ENCODE data around the gene TNRC6A. TPM values are rescaled to one million over a fixed set of nuclear protein-coding genes. Genes with fewer than 3 reads are reported as not detected.
"Not testable (repeated sequence)": the region's sequence is repeated elsewhere in the genome, so short reads cannot be mapped to it uniquely, and the experiment has no call there.

The TNRC6A gene
- total RNA-seq, 1 experiment from 2014 or later: 84.8 TPM

DNA sequence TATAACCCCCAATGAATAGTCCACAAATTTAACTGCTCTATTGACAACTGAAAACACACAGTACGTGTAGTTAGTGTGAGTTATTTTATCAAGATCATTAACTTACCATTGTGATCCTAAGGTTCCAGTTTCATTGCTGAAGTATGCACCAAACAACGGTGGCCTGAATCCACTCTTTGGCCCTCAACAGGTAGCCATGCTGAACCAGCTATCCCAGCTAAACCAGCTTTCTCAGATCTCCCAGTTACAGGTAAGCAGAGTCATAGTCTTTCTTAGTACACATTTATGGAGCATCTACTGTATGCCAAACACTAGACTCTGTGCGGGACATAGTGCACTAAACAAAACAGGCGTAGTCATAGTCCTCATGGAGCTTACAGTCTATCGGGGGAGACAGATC, 76.0 kb downstream of the TNRC6A start:
- CTCF ChIA-PET: no interaction called here
- Histone ChIP-seq H3K4me1 (replicated peaks; ENCODE audit: insufficient read depth) (no peaks in the 10 kb centered on the region), H3K4me3 (no peak overlapping the region), H3K9me2 (ENCODE audit: insufficient read depth) (no peaks in the 10 kb centered on the region), H2AFZ (no peak overlapping the region), H3K27me3 (ENCODE audit: insufficient read depth, low read depth) (no peaks in the 10 kb centered on the region), H3K79me2 (ENCODE audit: low read depth) (no peaks in the 10 kb centered on the region), H3K9me3 (ENCODE audit: insufficient read depth, low read depth) (no peaks in the 10 kb centered on the region), H4K20me1 (ENCODE audit: insufficient read depth) (no peaks in the 10 kb centered on the region; the same call in none of the 2 replicates), H3K36me3 (ENCODE audit: low read depth) (peaks cover 72% of the 10 kb centered on the region), H3K27ac (no peak overlapping the region), H3F3A (ENCODE audit: insufficient read depth, low read depth) (peaks cover 19% of the 10 kb centered on the region; the same call in 1 of the 2 replicates), H3K4me2 (no peak overlapping the region)
- BruUV-seq (replicated peaks): no TSS peak
- intact Hi-C loops (cut with micrococcal nuclease; ENCODE audit: unreplicated experiment): no loop called here
- POLR2A ChIA-PET (ENCODE audit: unreplicated experiment): no interaction called here
- DNase-seq: no peak
- no peak for TF ChIP-seq EZH2 (IDR thresholded peaks at IDR 0.05; ENCODE audit: low read depth)
- TF ChIP-seq, protein P1, sequence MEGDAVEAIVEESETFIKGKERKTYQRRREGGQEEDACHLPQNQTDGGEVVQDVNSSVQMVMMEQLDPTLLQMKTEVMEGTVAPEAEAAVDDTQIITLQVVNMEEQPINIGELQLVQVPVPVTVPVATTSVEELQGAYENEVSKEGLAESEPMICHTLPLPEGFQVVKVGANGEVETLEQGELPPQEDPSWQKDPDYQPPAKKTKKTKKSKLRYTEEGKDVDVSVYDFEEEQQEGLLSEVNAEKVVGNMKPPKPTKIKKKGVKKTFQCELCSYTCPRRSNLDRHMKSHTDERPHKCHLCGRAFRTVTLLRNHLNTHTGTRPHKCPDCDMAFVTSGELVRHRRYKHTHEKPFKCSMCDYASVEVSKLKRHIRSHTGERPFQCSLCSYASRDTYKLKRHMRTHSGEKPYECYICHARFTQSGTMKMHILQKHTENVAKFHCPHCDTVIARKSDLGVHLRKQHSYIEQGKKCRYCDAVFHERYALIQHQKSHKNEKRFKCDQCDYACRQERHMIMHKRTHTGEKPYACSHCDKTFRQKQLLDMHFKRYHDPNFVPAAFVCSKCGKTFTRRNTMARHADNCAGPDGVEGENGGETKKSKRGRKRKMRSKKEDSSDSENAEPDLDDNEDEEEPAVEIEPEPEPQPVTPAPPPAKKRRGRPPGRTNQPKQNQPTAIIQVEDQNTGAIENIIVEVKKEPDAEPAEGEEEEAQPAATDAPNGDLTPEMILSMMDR (conservative IDR thresholded peaks at IDR 0.05): no peak

DNA sequence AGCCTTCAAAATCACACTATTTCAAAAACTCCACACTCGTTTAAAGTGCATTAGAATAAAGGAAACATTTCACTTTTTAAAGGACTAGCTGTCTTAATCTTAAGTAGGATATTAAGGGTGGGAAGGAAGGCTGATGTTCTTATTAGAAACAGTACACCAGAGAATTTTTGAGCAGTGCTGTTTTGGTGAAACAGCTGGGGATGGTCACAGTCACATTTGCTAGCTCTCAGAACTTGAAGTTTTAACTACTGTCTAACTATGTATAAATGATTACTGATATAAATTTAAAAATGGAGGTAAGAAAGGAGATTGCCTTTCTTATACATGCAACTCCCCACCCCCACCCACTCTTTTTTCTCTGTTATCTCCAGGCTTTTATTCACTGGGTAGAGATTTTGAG, 77.8 kb downstream of the TNRC6A start:
- H3K9me2 ChIP-seq (ENCODE audit: insufficient read depth): no peaks in the 10 kb centered on the region
- no peaks in the 10 kb centered on the region; the same call in 1 of the 2 replicates for H4K20me1 ChIP-seq (ENCODE audit: insufficient read depth)
- no peak overlapping the region for H2AFZ ChIP-seq
- no peaks in the 10 kb centered on the region for H3K4me1 ChIP-seq (replicated peaks; ENCODE audit: insufficient read depth)
- H3K9me3 ChIP-seq (ENCODE audit: insufficient read depth, low read depth): no peaks in the 10 kb centered on the region
- peaks cover 66% of the 10 kb centered on the region; the same call in 1 of the 2 replicates for H3K36me3 ChIP-seq (ENCODE audit: low read depth)
- ChIA-PET CTCF (interaction anchor here (0.5 to 0.6 kb wide), 2 partner anchors 32 to 34 kb away, joined by 3 to 6 read pairs; no protein-coding TSS in a partner anchor), POLR2A (ENCODE audit: unreplicated experiment) (interaction anchor here (0.6 kb wide), 1 partner anchor 34 kb away, joined by 3 read pairs; no protein-coding TSS in a partner anchor)
- no peak for DNase-seq
- H3K27me3 ChIP-seq (ENCODE audit: insufficient read depth, low read depth): no peaks in the 10 kb centered on the region
- H3K27ac ChIP-seq: no peak overlapping the region
- no peaks in the 10 kb centered on the region for H3K79me2 ChIP-seq (ENCODE audit: low read depth)
- peaks cover 16% of the 10 kb centered on the region; the same call in 1 of the 2 replicates for H3F3A ChIP-seq (ENCODE audit: insufficient read depth, low read depth)
- TF ChIP-seq EZH2 (IDR thresholded peaks at IDR 0.05; ENCODE audit: low read depth): no peak
- TF ChIP-seq, protein P1 (conservative IDR thresholded peaks at IDR 0.05): no peak
- H3K4me3 ChIP-seq: no peak overlapping the region
- BruUV-seq (replicated peaks): no TSS peak
- H3K4me2 ChIP-seq: no peak overlapping the region
- intact Hi-C loops (cut with micrococcal nuclease; ENCODE audit: unreplicated experiment): no loop called here

DNA sequence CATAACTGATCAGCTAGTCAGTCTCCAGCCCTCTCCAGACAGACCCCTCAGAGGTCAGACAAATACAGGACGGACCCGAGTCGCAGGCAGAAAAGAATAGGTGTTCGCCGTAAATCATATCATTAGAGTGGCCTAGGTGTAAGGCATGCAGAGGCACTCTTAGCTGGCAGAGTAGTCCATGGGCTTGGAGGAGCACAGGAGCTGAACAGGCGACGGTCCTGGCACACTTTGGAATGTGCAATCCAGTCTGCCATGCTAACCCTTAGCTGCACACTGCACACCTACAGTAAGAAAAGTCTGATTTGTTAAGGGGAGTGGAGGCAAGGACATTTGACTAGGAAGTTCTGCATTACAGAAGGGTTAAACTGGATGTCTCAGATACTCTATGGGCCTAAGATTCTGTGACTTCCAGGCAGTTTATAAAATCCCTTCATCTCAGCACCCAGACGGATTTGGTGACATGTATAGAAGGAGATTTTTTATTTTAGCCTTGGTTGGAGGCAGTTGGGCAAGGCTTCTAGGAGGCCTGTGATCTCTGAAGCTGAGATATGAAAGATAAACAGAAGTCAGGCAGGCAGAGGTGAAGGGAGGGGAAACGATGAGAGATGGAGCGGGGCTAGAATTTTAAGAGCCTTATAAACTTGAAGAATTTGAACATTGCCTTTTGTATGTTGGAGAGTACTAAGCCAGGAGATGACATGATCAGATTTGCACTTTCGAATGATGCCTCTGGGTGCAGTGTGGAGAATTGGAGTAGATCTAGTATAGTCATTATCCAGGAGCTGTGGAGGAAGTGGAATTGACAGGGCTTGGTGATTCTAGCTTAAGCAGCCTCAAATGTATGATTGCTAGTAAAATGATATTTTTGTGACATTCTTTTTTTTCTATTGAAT, 81.7 kb downstream of the TNRC6A start:
- intact Hi-C loops (cut with micrococcal nuclease; ENCODE audit: unreplicated experiment): no loop called here
- no peak overlapping the region for H2AFZ ChIP-seq
- no TSS peak for BruUV-seq (replicated peaks)
- H3K27ac ChIP-seq: no peak overlapping the region
- H3K4me2 ChIP-seq: no peak overlapping the region
- H3K9me3 ChIP-seq (ENCODE audit: insufficient read depth, low read depth): no peaks in the 10 kb centered on the region
- POLR2A ChIA-PET (ENCODE audit: unreplicated experiment): interaction anchor here (0.5 kb wide), 1 partner anchor 283 kb away, joined by 10 read pairs; no protein-coding TSS in a partner anchor
- TF ChIP-seq, protein P1 (conservative IDR thresholded peaks at IDR 0.05): no peak
- TF ChIP-seq EZH2 (IDR thresholded peaks at IDR 0.05; ENCODE audit: low read depth): no peak
- peaks cover 5% of the 10 kb centered on the region; the same call in 1 of the 2 replicates for H3F3A ChIP-seq (ENCODE audit: insufficient read depth, low read depth)
- H3K4me1 ChIP-seq (replicated peaks; ENCODE audit: insufficient read depth): no peaks in the 10 kb centered on the region
- no peaks in the 10 kb centered on the region for H3K79me2 ChIP-seq (ENCODE audit: low read depth)
- no peak overlapping the region for H3K4me3 ChIP-seq
- DNase-seq: no peak
- H4K20me1 ChIP-seq (ENCODE audit: insufficient read depth): no peaks in the 10 kb centered on the region; the same call in 1 of the 2 replicates
- CTCF ChIA-PET: interaction anchor here (0.7 kb wide), 1 partner anchor 177 kb away, joined by 3 read pairs; no protein-coding TSS in a partner anchor
- no peaks in the 10 kb centered on the region for H3K9me2 ChIP-seq (ENCODE audit: insufficient read depth)
- H3K36me3 ChIP-seq (ENCODE audit: low read depth): peaks cover 55% of the 10 kb centered on the region
- no peaks in the 10 kb centered on the region for H3K27me3 ChIP-seq (ENCODE audit: insufficient read depth, low read depth)

DNA sequence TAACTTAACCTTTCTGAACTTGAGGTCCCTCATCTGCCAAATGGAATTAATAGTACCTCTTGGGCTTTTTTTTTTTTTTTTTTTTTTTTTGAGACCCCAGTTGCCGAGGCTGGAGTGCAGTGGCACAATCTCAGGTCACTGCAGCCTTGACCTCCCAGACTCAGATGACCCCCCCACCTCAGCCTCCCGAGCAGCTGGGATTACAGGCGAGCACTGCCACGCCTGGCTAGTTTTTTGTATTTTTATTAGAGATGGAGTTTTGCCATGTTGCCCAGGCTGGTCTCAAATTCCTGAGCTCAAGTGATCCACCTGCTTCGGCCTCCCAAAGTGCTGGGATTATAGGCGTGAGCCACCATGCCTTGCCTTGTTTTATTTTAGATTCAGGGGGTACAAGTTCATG, 83.4 kb downstream of the TNRC6A start:
- CTCF ChIA-PET: not testable (repeated sequence)

More for the DNA sequence above, 83.4 kb downstream of the TNRC6A start:
- H3K9me3 ChIP-seq (ENCODE audit: insufficient read depth, low read depth); intact Hi-C loops (cut with micrococcal nuclease; ENCODE audit: unreplicated experiment); BruUV-seq (replicated peaks); DNase-seq; H3K4me1 ChIP-seq (replicated peaks; ENCODE audit: insufficient read depth); H3K27me3 ChIP-seq (ENCODE audit: insufficient read depth, low read depth); H4K20me1 ChIP-seq (ENCODE audit: insufficient read depth); POLR2A ChIA-PET (ENCODE audit: unreplicated experiment); H3K9me2 ChIP-seq (ENCODE audit: insufficient read depth); H3K4me3 ChIP-seq; H3K4me2 ChIP-seq; H3K79me2 ChIP-seq (ENCODE audit: low read depth); H2AFZ ChIP-seq; H3F3A ChIP-seq (ENCODE audit: insufficient read depth, low read depth); H3K27ac ChIP-seq: not testable (repeated sequence)
- peaks cover 54% of the 10 kb centered on the region for H3K36me3 ChIP-seq (ENCODE audit: low read depth)
